Measurements from ENCODE around the gene WNK1. TPM values are rescaled to one million over a fixed set of nuclear protein-coding genes. Genes with fewer than 3 reads are reported as not detected.
"Not testable (repeated sequence)": the region's sequence is repeated elsewhere in the genome, so short reads cannot be mapped to it uniquely, and the experiment has no call there.

WNK1 gene
- total and polyA plus RNA-seq, 2 of the 8 experiments (the other 6 are each of a cell fraction or from before 2014, with no cell fraction given): 88.2 to 157 TPM

DNA sequence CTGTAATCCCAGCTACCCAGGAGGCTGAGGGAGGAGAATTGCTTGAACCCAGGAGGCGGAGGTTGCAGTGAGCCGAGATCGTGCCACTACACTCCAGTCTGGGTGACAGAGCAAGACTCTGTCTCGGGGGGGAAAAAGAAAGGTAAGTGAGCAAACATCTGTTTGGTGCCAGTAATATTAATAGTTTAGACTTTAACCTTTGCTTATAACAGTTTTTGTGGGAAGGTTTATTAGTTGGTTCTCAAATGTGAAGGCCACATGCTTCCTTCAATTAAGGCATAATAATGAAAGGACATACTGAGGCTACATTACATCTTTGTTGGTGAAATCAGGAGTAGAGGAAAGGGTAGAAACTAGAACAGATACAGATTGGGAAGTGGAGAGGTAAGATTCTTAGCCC is 36.4 kb downstream of the WNK1 start:
- H2BK20ac ChIP-seq (ENCODE audit: low read length); H3K4me1 ChIP-seq (replicated peaks in 1 of 4; ENCODE audit: control insufficient read depth in 3 of 4, insufficient read depth in 4 of 4, low read length in 3 of 4); H3K4me3 ChIP-seq (ENCODE audit: extremely low read depth in 1 of 4, insufficient read depth in 2 of 4, low read depth in 3 of 4, low read length in 4 of 4); H4K91ac ChIP-seq (replicated peaks; ENCODE audit: insufficient read length, low read length); H2BK15ac ChIP-seq (ENCODE audit: low read length); FAIRE-seq; H2BK12ac ChIP-seq (ENCODE audit: low read depth, low read length); H3K14ac ChIP-seq (ENCODE audit: insufficient read length); H2AK5ac ChIP-seq (ENCODE audit: low read depth, low read length); H3K56ac ChIP-seq (replicated peaks; ENCODE audit: insufficient read length, low read depth, low read length); H3K18ac ChIP-seq (ENCODE audit: extremely low read depth, low read length); H4K8ac ChIP-seq (ENCODE audit: extremely low read depth, insufficient read depth, low read length); H3K27me3 ChIP-seq (replicated peaks in 1 of 4; ENCODE audit: control insufficient read depth in 3 of 4, extremely low read depth in 1 of 4, insufficient read depth in 3 of 4, low read length in 3 of 4); H3K9me3 ChIP-seq (ENCODE audit: insufficient read depth in 2 of 2, low read depth in 1 of 2, low read length in 1 of 2); DNase-seq (ENCODE audit: low read depth in 1 of 2, low spot score in 2 of 2); H2AFZ ChIP-seq (ENCODE audit: low read length); H4K5ac ChIP-seq (ENCODE audit: insufficient read length, low read depth, low read length); H3K36me3 ChIP-seq (ENCODE audit: control insufficient read depth in 2 of 4, insufficient read depth in 4 of 4, low read length in 3 of 4); H3K4me2 ChIP-seq (ENCODE audit: insufficient read depth in 1 of 2, low read depth in 2 of 2, low read length in 2 of 2); H3K4ac ChIP-seq (replicated peaks; ENCODE audit: insufficient read length, low read depth, low read length); H3K9ac ChIP-seq (replicated peaks in 1 of 4; ENCODE audit: extremely low read depth in 1 of 4, low read depth in 3 of 4, low read length in 3 of 4); H3K27ac ChIP-seq (ENCODE audit: low read depth, low read length); H3K23me2 ChIP-seq (ENCODE audit: low read depth, low read length); H2BK5ac ChIP-seq (ENCODE audit: low read depth, low read length); H4K20me1 ChIP-seq (replicated peaks in 1 of 2; ENCODE audit: control insufficient read depth in 1 of 2, insufficient read depth in 2 of 2, low read length in 2 of 2); H3K79me1 ChIP-seq (ENCODE audit: low read depth, low read length); POLR2A ChIA-PET (ENCODE audit: partially characterized antibody); H2BK120ac ChIP-seq (replicated peaks; ENCODE audit: low read depth, low read length); H3K23ac ChIP-seq (ENCODE audit: insufficient read length): not testable (repeated sequence)
- H3K79me2 ChIP-seq (ENCODE audit: control insufficient read depth in 1 of 2, insufficient read depth in 2 of 2, low read length in 2 of 2): peaks cover 2 to 94% of the 10 kb centered on the region in 2 experiments; a peak in 3 of 4 replicates
- WGBS, 2 experiments (ENCODE audit: extremely low coverage in 1 of 2, insufficient coverage in 1 of 2, insufficient read length in 1 of 2, insufficient replicate concordance in 2 of 2, low coverage in 1 of 2, low lambda C conversion rate in 2 of 2, missing lambda C conversion rate in 1 of 2): 80% methylated on average over 3 of the region's 4 CpGs; no CpG with 5 or more reads in 1 of the 2 experiments
- CTCF ChIA-PET (ENCODE audit: partially characterized antibody): interaction anchor here (1.2 kb wide), 1 partner anchor 12 kb away, joined by 5 read pairs; no protein-coding TSS in a partner anchor

All from H1 (cell line).